H1 (cell line): ENCODE results near the gene OR2Z1. TPM values are rescaled to one million over a fixed set of nuclear protein-coding genes. Genes with fewer than 3 reads are reported as not detected.

Source experiments
- POU5F1 ChIP-seq: IDR thresholded peaks from 2 replicates; pipeline ENCODE4 v1.6.1; 2011; ENCODE audit warnings: low read depth, mild to moderate bottlenecking, low read length, moderate library complexity
- polyA plus RNA-seq, 7 experiments: library from polyadenylated mRNA; depleted of rRNA in 3 of 7; stranded (reverse) in 5 of 7; unstranded in 2 of 7; fragments of >200 nt in 5 of 7; fragments of 200-250 nt in 2 of 7; gene quantifications; 1 replicate in 5 of 7; 2 replicates in 1 of 7; 4 replicates in 1 of 7; pipeline versions ENCODE4 v1.2.1 to v1.2.3, GENCODE V29; 2011 to 2013; ENCODE audit warnings: missing spikeins in 2 of 7, mixed read lengths in 2 of 7
- total RNA-seq: library from RNA; stranded (reverse); fragmentation: NEBNext Ultra II Directional; extraction: Animal tissue kit (Norgen Biotek cat#: 25700); gene quantifications from 2 replicates; pipeline ENCODE4 v1.2.1, GENCODE V29; 2021

Gene OR2Z1
- total and polyA plus RNA-seq, 2 of the 8 experiments (the other 6 are each of a cell fraction or from before 2014, with no cell fraction given), result not detected

GRCh38 chr19:8681345-8682029 is 39.9 kb upstream of the OR2Z1 start (continued):
- no peak for TF ChIP-seq POU5F1
